Measurements from ENCODE around the gene CHMP5.

Gene CHMP5

GRCh38 chr9:33236571-33236970 is 28.3 kb upstream of the CHMP5 start:
- TF ChIP-seq CTCF (IDR thresholded peaks at IDR 0.05; ENCODE audit: insufficient read depth, low read length, missing control alignments): no peak
- DNase-seq (ENCODE audit: low read depth, low spot score): no peak
- ChIA-PET CTCF (interaction anchor here (1.1 to 6.6 kb wide), 4 partner anchors 10 to 157 kb away, joined by 3 to 47 read pairs (median 4); no protein-coding TSS in a partner anchor), POLR2A (no interaction called here)
- H3K4me3 ChIP-seq (ENCODE audit: low read depth, low read length): no peak overlapping the region

GRCh38 chr9:33239921-33240320 is 24.9 kb upstream of the CHMP5 start, which contains the start of gene SPINK4:
Gene SPINK4, plus strand, starts transcription at chr9:33240167. Its CDS starts 42 bp downstream, at chr9:33240209.
- DNase-seq (ENCODE audit: low read depth, low spot score): no peak
- CTCF ChIA-PET: interaction anchor here (1.5 to 6.6 kb wide), 2 partner anchors 13 kb away, joined by 10 to 47 read pairs; no protein-coding TSS in a partner anchor
- POLR2A ChIA-PET: interaction anchor here (1.7 kb wide), 1 partner anchor 215 kb away, joined by 5 read pairs; the partner anchor contains the start of gene DNAJA1
- H3K4me3 ChIP-seq (ENCODE audit: low read depth, low read length): no peak within 1 kb of the TSS
- no peak for TF ChIP-seq CTCF (IDR thresholded peaks at IDR 0.05; ENCODE audit: insufficient read depth, low read length, missing control alignments)

- ChIA-PET CTCF (interaction anchor here (0.7 to 1.5 kb wide), 2 partner anchors 8 to 15 kb away, joined by 3 to 10 read pairs; no protein-coding TSS in a partner anchor), POLR2A (no interaction called here)
- DNase-seq (ENCODE audit: low read depth, low spot score): no peak
- H3K4me3 ChIP-seq (ENCODE audit: low read depth, low read length): no peak overlapping the region
- TF ChIP-seq CTCF (IDR thresholded peaks at IDR 0.05; ENCODE audit: insufficient read depth, low read length, missing control alignments): no peak
These were observed 23.6 kb upstream of the CHMP5 start for GRCh38 chr9:33241298-33241697.

- no peak for DNase-seq (ENCODE audit: low read depth, low spot score)
- POLR2A ChIA-PET: interaction anchor here (1.3 kb wide), 1 partner anchor 166 kb away, joined by 5 read pairs; the partner anchor contains the start of gene SMU1
- TF ChIP-seq CTCF (IDR thresholded peaks at IDR 0.05; ENCODE audit: insufficient read depth, low read length, missing control alignments): no peak
- H3K4me3 ChIP-seq (ENCODE audit: low read depth, low read length): no peak overlapping the region
- CTCF ChIA-PET: interaction anchor here (0.9 to 1.8 kb wide), 2 partner anchors 16 to 20 kb away, joined by 3 to 6 read pairs; no protein-coding TSS in a partner anchor
These were observed 22.2 kb upstream of the CHMP5 start for GRCh38 chr9:33242609-33243134.

- CTCF ChIA-PET: interaction anchor here (1.0 to 1.5 kb wide), 2 partner anchors 10 to 18 kb away, joined by 6 to 9 read pairs; no protein-coding TSS in a partner anchor
- TF ChIP-seq CTCF (IDR thresholded peaks at IDR 0.05; ENCODE audit: insufficient read depth, low read length, missing control alignments): no peak
- POLR2A ChIA-PET: no interaction called here
- no peak for DNase-seq (ENCODE audit: low read depth, low spot score)
- no peak overlapping the region for H3K4me3 ChIP-seq (ENCODE audit: low read depth, low read length)
These were observed 20.6 kb upstream of the CHMP5 start for GRCh38 chr9:33244137-33244784.

- no peak for DNase-seq (ENCODE audit: low read depth, low spot score)
- ChIA-PET POLR2A (no interaction called here), CTCF (interaction anchor here (1.5 kb wide), 1 partner anchor 11 kb away, joined by 9 read pairs; no protein-coding TSS in a partner anchor)
- TF ChIP-seq CTCF (IDR thresholded peaks at IDR 0.05; ENCODE audit: insufficient read depth, low read length, missing control alignments): no peak
- no peak overlapping the region for H3K4me3 ChIP-seq (ENCODE audit: low read depth, low read length)
These were observed 19.5 kb upstream of the CHMP5 start for GRCh38 chr9:33245341-33245740.

Data from AG04449 (cell line).